OCI-LY3 (cell line): ENCODE measurements around the gene NLRC5.
"Not testable (repeated sequence)": the region's sequence is repeated elsewhere in the genome, so short reads cannot be mapped to it uniquely, and the experiment has no call there.

Experiments
- H2AFZ ChIP-seq: fragments of 200-600, 300-600 bp; shearing (Covaris generic); 2 replicates; pipeline ENCODE4 v1.6.0; 2014; ENCODE audit warnings: antibody characterized with exemption, low read depth, low read length
- H3K27ac ChIP-seq: fragments of 200-600, 300-600 bp; sonication (generic); 2 replicates; pipeline ENCODE4 v1.5.1; 2014; ENCODE audit warnings: mild to moderate bottlenecking, low read length, moderate library complexity, mixed read lengths
- H3K27me3 ChIP-seq: fragments of 200-600, 300-600 bp; sonication (generic); 2 replicates; pipeline ENCODE4 v1.6.1; 2014; ENCODE audit warnings: low read depth, low read length, mixed read lengths
- H3K36me3 ChIP-seq: fragments of 200-600, 300-600 bp; sonication (generic); replicated peaks from 2 replicates; pipeline ENCODE3; 2014; ENCODE audit warnings: low read depth, low read length, mixed read lengths
- H3K4me1 ChIP-seq: fragments of 300-600, 200-600 bp; sonication (generic); 2 replicates; pipeline ENCODE4 v1.6.1; 2014; ENCODE audit warnings: low read length, mixed read lengths
- H3K4me2 ChIP-seq: fragments of 200-600, 300-600 bp; sonication (generic); 2 replicates; pipeline ENCODE4 v1.6.1; 2014; ENCODE audit warnings: low read length, mixed read lengths
- H3K4me3 ChIP-seq: fragments of 300-600, 200-600 bp; sonication (generic); 2 replicates; pipeline ENCODE4 v1.5.1; 2014; ENCODE audit warnings: antibody characterized with exemption, mild to moderate bottlenecking, low read length, moderate library complexity
- H3K79me2 ChIP-seq: fragments of 300-600, 200-600 bp; shearing (Covaris generic); 2 replicates; pipeline ENCODE4 v1.6.1; 2014; ENCODE audit warnings: mild to moderate bottlenecking, low read length, mixed read lengths
- H3K9ac ChIP-seq: fragments of 300-600, 200-600 bp; shearing (Covaris generic); 2 replicates; pipeline ENCODE4 v1.6.0; 2014; ENCODE audit warnings: mild to moderate bottlenecking, low read length, moderate library complexity
- H3K9me3 ChIP-seq: fragments of 200-600, 300-600 bp; shearing (Covaris generic); 2 replicates; pipeline ENCODE4 v1.6.1; 2014; ENCODE audit warnings: low read length, mixed read lengths; ENCODE audit not compliant: insufficient read depth
- H4K20me1 ChIP-seq: fragments of 200-600, 300-600 bp; sonication (generic); 2 replicates; pipeline ENCODE4 v1.6.1; 2016; ENCODE audit warnings: low read length, mixed read lengths; ENCODE audit not compliant: insufficient read depth
- CTCF ChIP-seq: fragments of 200-600, 300-600 bp; sonication (generic); IDR thresholded peaks from 2 replicates; pipeline ENCODE4 v1.5.1; 2014; ENCODE audit warnings: antibody characterized with exemption, low read length, low read depth
- EZH2phosphoT487 ChIP-seq: fragments of 200-600 bp; shearing (Covaris generic); IDR thresholded peaks from 2 replicates; pipeline ENCODE4 v1.6.1; 2018; ENCODE audit warnings: antibody characterized with exemption, mixed run types, low read depth

NLRC5 gene

GRCh38 chr16:57004387-57005250 lies 15.3 kb downstream of the NLRC5 start:
- Histone ChIP-seq H3K4me2 (peak overlapping the region; percentile 50), H3K36me3 (peaks cover 8% of the 10 kb centered on the region), H3K4me3 (no peak overlapping the region), H3K27ac (peak overlapping the region; percentile 17), H3K79me2 (peaks cover 21% of the 10 kb centered on the region), H3K27me3 (no peaks in the 10 kb centered on the region), H4K20me1 (0 out of 2 replicates have a peak, but pooled peaks cover 3% of the 10 kb centered on the region), H3K9me3 (no peaks in the 10 kb centered on the region), H2AFZ (no peak overlapping the region), H3K9ac (peak overlapping the region; percentile 25; the same call in 1 of the 2 replicates), H3K4me1 (peaks cover 44% of the 10 kb centered on the region)
- TF ChIP-seq EZH2phosphoT487, result no peak
- 0 out of 2 replicates have a peak, but pooled peaks have one; percentile 13 for TF ChIP-seq CTCF

GRCh38 chr16:57005597-57005996 lies 16.2 kb downstream of the NLRC5 start:
- not testable (repeated sequence) for H3K9me3 ChIP-seq, H4K20me1 ChIP-seq, H3K4me3 ChIP-seq, H2AFZ ChIP-seq, H3K9ac ChIP-seq, H3K27ac ChIP-seq, H3K27me3 ChIP-seq
- Histone ChIP-seq H3K36me3 (peaks cover 12% of the 10 kb centered on the region), H3K4me1 (peaks cover 50% of the 10 kb centered on the region), H3K79me2 (peaks cover 20% of the 10 kb centered on the region), H3K4me2 (peak overlapping the region; percentile 50)

- TF ChIP-seq CTCF (no peak), EZH2phosphoT487 (no peak)
- Histone ChIP-seq H3K9ac (no peak overlapping the region), H3K36me3 (peaks cover 12% of the 10 kb centered on the region), H3K79me2 (peaks cover 22% of the 10 kb centered on the region), H3K27ac (no peak overlapping the region), H3K27me3 (no peaks in the 10 kb centered on the region), H3K4me2 (no peak overlapping the region; the same call in 1 of the 2 replicates), H3K9me3 (no peaks in the 10 kb centered on the region), H4K20me1 (0 out of 2 replicates have a peak, but pooled peaks cover 3% of the 10 kb centered on the region), H3K4me1 (peaks cover 65% of the 10 kb centered on the region), H2AFZ (no peak overlapping the region), H3K4me3 (no peak overlapping the region)
Observed at GRCh38 chr16:57007050-57007449, 17.7 kb downstream of the NLRC5 start.

GRCh38 chr16:57007530-57007929 lies 18.2 kb downstream of the NLRC5 start:
- TF ChIP-seq EZH2phosphoT487 (no peak), CTCF (no peak)
- Histone ChIP-seq H3K4me1 (peaks cover 69% of the 10 kb centered on the region), H4K20me1 (0 out of 2 replicates have a peak, but pooled peaks cover 3% of the 10 kb centered on the region), H3K27me3 (no peaks in the 10 kb centered on the region), H3K36me3 (peaks cover 12% of the 10 kb centered on the region), H2AFZ (no peak overlapping the region), H3K79me2 (peaks cover 26% of the 10 kb centered on the region), H3K4me3 (no peak overlapping the region), H3K9me3 (no peaks in the 10 kb centered on the region), H3K9ac (no peak overlapping the region), H3K4me2 (no peak overlapping the region), H3K27ac (no peak overlapping the region)
